Measurements from ENCODE around the gene TSHR. TPM values are rescaled to one million over a fixed set of nuclear protein-coding genes. Genes with fewer than 3 reads are reported as not detected.

The TSHR gene
- total RNA-seq, 2 experiments from 2014 or later = not detected

- H3K27me3 Mint-ChIP-seq = peaks cover 6% of the 10 kb centered on the region
- no peaks in the 10 kb centered on the region for H3K36me3 Mint-ChIP-seq
- no peak overlapping the region for H3K27ac Mint-ChIP-seq
- no peaks in the 10 kb centered on the region for H3K9me3 Mint-ChIP-seq
- no peak for DNase-seq
- H3K4me1 Mint-ChIP-seq = peaks cover 8% of the 10 kb centered on the region
- no peak overlapping the region for H3K4me3 Mint-ChIP-seq
Measured at GRCh38 chr14:80965037-80965436, 9.6 kb downstream of the TSHR start.

GRCh38 chr14:80973931-80974641 is 18.7 kb downstream of the TSHR start:
- no peaks in the 10 kb centered on the region for H3K36me3 Mint-ChIP-seq
- no peak overlapping the region for H3K27ac Mint-ChIP-seq
- H3K9me3 Mint-ChIP-seq = no peaks in the 10 kb centered on the region

GRCh38 chr14:80974679-80975078 is 19.3 kb downstream of the TSHR start:
- Mint-ChIP-seq H3K36me3 (no peaks in the 10 kb centered on the region), H3K4me3 (no peak overlapping the region), H3K27ac (no peak overlapping the region), H3K27me3 (peaks cover 21% of the 10 kb centered on the region), H3K4me1 (peaks cover 2% of the 10 kb centered on the region), H3K9me3 (no peaks in the 10 kb centered on the region)
- DNase-seq = no peak

More at GRCh38 chr14:80973931-80974641, 18.7 kb downstream of the TSHR start:
- H3K4me3 Mint-ChIP-seq = no peak overlapping the region
- DNase-seq = no peak
- H3K4me1 Mint-ChIP-seq = peaks cover 2% of the 10 kb centered on the region
- peaks cover 21% of the 10 kb centered on the region for H3K27me3 Mint-ChIP-seq

- Mint-ChIP-seq H3K4me3 (no peak overlapping the region), H3K9me3 (no peaks in the 10 kb centered on the region), H3K27ac (no peak overlapping the region), H3K27me3 (peaks cover 21% of the 10 kb centered on the region), H3K4me1 (peaks cover 2% of the 10 kb centered on the region), H3K36me3 (no peaks in the 10 kb centered on the region)
- no peak for DNase-seq
Measured at GRCh38 chr14:80977221-80977620, 21.8 kb downstream of the TSHR start.

GRCh38 chr14:80978403-80978802 is 23.0 kb downstream of the TSHR start:
- no peaks in the 10 kb centered on the region for H3K9me3 Mint-ChIP-seq
- H3K4me1 Mint-ChIP-seq = peaks cover 2% of the 10 kb centered on the region
- H3K4me3 Mint-ChIP-seq = no peak overlapping the region
- H3K27me3 Mint-ChIP-seq = peaks cover 14% of the 10 kb centered on the region
- H3K27ac Mint-ChIP-seq = no peak overlapping the region
- no peaks in the 10 kb centered on the region for H3K36me3 Mint-ChIP-seq
- no peak for DNase-seq

- H3K9me3 Mint-ChIP-seq = no peaks in the 10 kb centered on the region
- H3K4me1 Mint-ChIP-seq = peaks cover 2% of the 10 kb centered on the region
- no peaks in the 10 kb centered on the region for H3K36me3 Mint-ChIP-seq
- H3K27me3 Mint-ChIP-seq = peaks cover 4% of the 10 kb centered on the region
- H3K4me3 Mint-ChIP-seq = no peak overlapping the region
- no peak overlapping the region for H3K27ac Mint-ChIP-seq
- DNase-seq = no peak
Measured at GRCh38 chr14:80979951-80980350, 24.5 kb downstream of the TSHR start.

GRCh38 chr14:80981156-80981555 is 25.7 kb downstream of the TSHR start:
- Mint-ChIP-seq H3K27me3 (peaks cover 5% of the 10 kb centered on the region), H3K9me3 (no peaks in the 10 kb centered on the region), H3K4me3 (no peak overlapping the region), H3K4me1 (peaks cover 2% of the 10 kb centered on the region), H3K27ac (no peak overlapping the region), H3K36me3 (no peaks in the 10 kb centered on the region)
- no peak for DNase-seq

GRCh38 chr14:80981673-80982072 is 26.3 kb downstream of the TSHR start:
- no peaks in the 10 kb centered on the region for H3K9me3 Mint-ChIP-seq
- peaks cover 2% of the 10 kb centered on the region for H3K4me1 Mint-ChIP-seq
- no peak for DNase-seq
- no peak overlapping the region for H3K27ac Mint-ChIP-seq
- H3K36me3 Mint-ChIP-seq = no peaks in the 10 kb centered on the region
- H3K27me3 Mint-ChIP-seq = peaks cover 5% of the 10 kb centered on the region
- no peak overlapping the region for H3K4me3 Mint-ChIP-seq

GRCh38 chr14:80982711-80983110 is 27.3 kb downstream of the TSHR start:
- peaks cover 2% of the 10 kb centered on the region for H3K4me1 Mint-ChIP-seq
- peaks cover 5% of the 10 kb centered on the region for H3K27me3 Mint-ChIP-seq

GRCh38 chr14:80987235-80988032 is 32.0 kb downstream of the TSHR start:
- no peaks in the 10 kb centered on the region for H3K36me3 Mint-ChIP-seq
- no peak overlapping the region for H3K4me3 Mint-ChIP-seq
- H3K9me3 Mint-ChIP-seq = no peaks in the 10 kb centered on the region
- no peaks in the 10 kb centered on the region for H3K4me1 Mint-ChIP-seq
- no peak overlapping the region for H3K27ac Mint-ChIP-seq
- peaks cover 23% of the 10 kb centered on the region for H3K27me3 Mint-ChIP-seq
- DNase-seq = peak; percentile 51

More at GRCh38 chr14:80982711-80983110, 27.3 kb downstream of the TSHR start:
- DNase-seq = no peak
- Mint-ChIP-seq H3K9me3 (no peaks in the 10 kb centered on the region), H3K36me3 (no peaks in the 10 kb centered on the region), H3K4me3 (no peak overlapping the region), H3K27ac (no peak overlapping the region)

GRCh38 chr14:80988192-80988591 is 32.8 kb downstream of the TSHR start:
- no peak for DNase-seq
- Mint-ChIP-seq H3K9me3 (no peaks in the 10 kb centered on the region), H3K4me1 (no peaks in the 10 kb centered on the region), H3K27ac (no peak overlapping the region), H3K27me3 (peaks cover 24% of the 10 kb centered on the region), H3K36me3 (no peaks in the 10 kb centered on the region), H3K4me3 (no peak overlapping the region)

GRCh38 chr14:80988735-80989429 is 33.5 kb downstream of the TSHR start:
- no peak overlapping the region for H3K27ac Mint-ChIP-seq
- H3K4me1 Mint-ChIP-seq = peaks cover 2% of the 10 kb centered on the region
- H3K27me3 Mint-ChIP-seq = peaks cover 24% of the 10 kb centered on the region
- H3K9me3 Mint-ChIP-seq = no peaks in the 10 kb centered on the region
- H3K4me3 Mint-ChIP-seq = no peak overlapping the region
- DNase-seq = peak; percentile 8
- no peaks in the 10 kb centered on the region for H3K36me3 Mint-ChIP-seq

GRCh38 chr14:80992580-80992979 is 37.2 kb downstream of the TSHR start:
- no peak overlapping the region for H3K4me3 Mint-ChIP-seq
- peaks cover 46% of the 10 kb centered on the region for H3K27me3 Mint-ChIP-seq
- no peaks in the 10 kb centered on the region for H3K9me3 Mint-ChIP-seq
- H3K4me1 Mint-ChIP-seq = peaks cover 7% of the 10 kb centered on the region
- no peaks in the 10 kb centered on the region for H3K36me3 Mint-ChIP-seq
- DNase-seq = no peak
- no peak overlapping the region for H3K27ac Mint-ChIP-seq

GRCh38 chr14:80996049-80996901 is 40.9 kb downstream of the TSHR start:
- DNase-seq = peak; percentile 8
- Mint-ChIP-seq H3K27me3 (peaks cover 51% of the 10 kb centered on the region), H3K9me3 (no peaks in the 10 kb centered on the region), H3K4me1 (peaks cover 7% of the 10 kb centered on the region), H3K27ac (no peak overlapping the region), H3K4me3 (no peak overlapping the region), H3K36me3 (no peaks in the 10 kb centered on the region)
